Measurements from ENCODE around the gene FHAD1. TPM values are rescaled to one million over a fixed set of nuclear protein-coding genes. Genes with fewer than 3 reads are reported as not detected.

Gene FHAD1
- polyA plus RNA-seq, 1 of the 3 experiments (the other 2 are of a cell fraction), result 0.48 TPM

DNA sequence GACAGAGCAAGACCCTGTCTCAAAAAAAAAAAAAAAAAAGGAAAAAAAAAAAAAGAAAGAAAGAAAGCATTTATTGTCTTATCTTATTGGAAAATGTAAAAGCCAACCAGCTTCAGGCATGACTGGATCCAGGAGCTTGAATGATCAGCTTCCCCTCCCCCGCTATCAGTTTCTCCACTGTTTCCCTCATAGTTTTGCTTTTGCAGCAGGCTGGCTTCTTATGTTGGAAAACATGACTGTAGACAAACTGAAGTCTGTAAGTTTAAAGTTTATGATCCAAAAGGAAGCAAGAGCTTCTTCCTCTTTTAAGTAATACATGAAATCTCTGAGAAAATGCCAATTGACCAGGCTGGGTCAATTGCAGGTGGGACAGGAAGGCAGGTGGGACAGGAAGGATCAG, 52.2 kb downstream of the FHAD1 start:
- H3K79me2 ChIP-seq (ENCODE audit: insufficient read depth), result no peaks in the 10 kb centered on the region
- no peak overlapping the region for H3K27ac ChIP-seq (ENCODE audit: low read depth in 2 of 2, low read length in 1 of 2)
- H3K9me2 ChIP-seq, result no peaks in the 10 kb centered on the region
- no peak for DNase-seq
- H3K27me3 ChIP-seq (ENCODE audit: insufficient read depth), result no peaks in the 10 kb centered on the region
- no peak overlapping the region for H3K4me2 ChIP-seq
- H2AFZ ChIP-seq (ENCODE audit: low read depth), result no peak overlapping the region
- CTCF ChIA-PET, result interaction anchor here (1.0 to 2.0 kb wide), 6 partner anchors 16 to 252 kb away, joined by 3 to 8 read pairs (median 4); no protein-coding TSS in a partner anchor
- no peaks in the 10 kb centered on the region for H3K36me3 ChIP-seq (replicated peaks in 1 of 2; ENCODE audit: control insufficient read depth in 1 of 2, insufficient read depth in 2 of 2, low read length in 1 of 2)
- no peaks in the 10 kb centered on the region for H3F3A ChIP-seq (replicated peaks; ENCODE audit: insufficient read depth)
- H4K20me1 ChIP-seq (ENCODE audit: insufficient read depth), result no peaks in the 10 kb centered on the region
- no peaks in the 10 kb centered on the region; a peak in 1 of 4 replicates for H3K4me1 ChIP-seq (ENCODE audit: control insufficient read depth in 1 of 2, insufficient read depth in 2 of 2, low read depth in 1 of 2, low read length in 1 of 2)
- no peak overlapping the region for H3K4me3 ChIP-seq (ENCODE audit: low read depth in 2 of 2, low read length in 1 of 2)
- WGBS (ENCODE audit: low lambda C conversion rate), result 68% methylated on average over 1 of the region's 1 CpG
- no peak overlapping the region for H3K9ac ChIP-seq
- POLR2A ChIA-PET, result interaction anchor here (0.6 kb wide), 1 partner anchor 83 kb away, joined by 3 read pairs; no protein-coding TSS in a partner anchor
- TF ChIP-seq CHD2 (IDR thresholded peaks at IDR 0.05; ENCODE audit: low read length, partially characterized antibody) (no peak), POLR2AphosphoS5 (IDR thresholded peaks at IDR 0.05; ENCODE audit: low read depth, low read length) (no peak), SIN3A (IDR thresholded peaks at IDR 0.05; ENCODE audit: borderline replicate concordance, low read depth, low read length) (no peak), ELF1 (IDR thresholded peaks at IDR 0.05) (no peak), TEAD4 (IDR thresholded peaks at IDR 0.05; ENCODE audit: borderline replicate concordance, insufficient read depth) (no peak), RCOR1 (IDR thresholded peaks at IDR 0.05; ENCODE audit: low read length) (no peak), GATA2 (CRISPR knock-in tag; IDR thresholded peaks at IDR 0.05) (no peak), RXRA (IDR thresholded peaks at IDR 0.05; ENCODE audit: borderline replicate concordance, low read depth) (no peak), FOSL2 (IDR thresholded peaks at IDR 0.05; ENCODE audit: borderline replicate concordance, low read depth) (no peak), RFX5 (IDR thresholded peaks at IDR 0.05; ENCODE audit: low read length) (no peak), NFIC (IDR thresholded peaks at IDR 0.05; ENCODE audit: borderline replicate concordance) (no peak), FOXJ3 (CRISPR knock-in tag; IDR thresholded peaks at IDR 0.05) (no peak), FOXM1 (IDR thresholded peaks at IDR 0.05; ENCODE audit: low read depth) (no peak), RAD21 (IDR thresholded peaks at IDR 0.05; ENCODE audit: low read length) (no peak), TAF1 (IDR thresholded peaks at IDR 0.05; ENCODE audit: borderline replicate concordance, low read depth, low read length) (no peak)
- TF ChIP-seq, protein P1, sequence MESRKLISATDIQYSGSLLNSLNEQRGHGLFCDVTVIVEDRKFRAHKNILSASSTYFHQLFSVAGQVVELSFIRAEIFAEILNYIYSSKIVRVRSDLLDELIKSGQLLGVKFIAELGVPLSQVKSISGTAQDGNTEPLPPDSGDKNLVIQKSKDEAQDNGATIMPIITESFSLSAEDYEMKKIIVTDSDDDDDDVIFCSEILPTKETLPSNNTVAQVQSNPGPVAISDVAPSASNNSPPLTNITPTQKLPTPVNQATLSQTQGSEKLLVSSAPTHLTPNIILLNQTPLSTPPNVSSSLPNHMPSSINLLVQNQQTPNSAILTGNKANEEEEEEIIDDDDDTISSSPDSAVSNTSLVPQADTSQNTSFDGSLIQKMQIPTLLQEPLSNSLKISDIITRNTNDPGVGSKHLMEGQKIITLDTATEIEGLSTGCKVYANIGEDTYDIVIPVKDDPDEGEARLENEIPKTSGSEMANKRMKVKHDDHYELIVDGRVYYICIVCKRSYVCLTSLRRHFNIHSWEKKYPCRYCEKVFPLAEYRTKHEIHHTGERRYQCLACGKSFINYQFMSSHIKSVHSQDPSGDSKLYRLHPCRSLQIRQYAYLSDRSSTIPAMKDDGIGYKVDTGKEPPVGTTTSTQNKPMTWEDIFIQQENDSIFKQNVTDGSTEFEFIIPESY (IDR thresholded peaks at IDR 0.05; ENCODE audit: borderline replicate concordance, low read depth), result no peak
- TF ChIP-seq, protein P2, sequence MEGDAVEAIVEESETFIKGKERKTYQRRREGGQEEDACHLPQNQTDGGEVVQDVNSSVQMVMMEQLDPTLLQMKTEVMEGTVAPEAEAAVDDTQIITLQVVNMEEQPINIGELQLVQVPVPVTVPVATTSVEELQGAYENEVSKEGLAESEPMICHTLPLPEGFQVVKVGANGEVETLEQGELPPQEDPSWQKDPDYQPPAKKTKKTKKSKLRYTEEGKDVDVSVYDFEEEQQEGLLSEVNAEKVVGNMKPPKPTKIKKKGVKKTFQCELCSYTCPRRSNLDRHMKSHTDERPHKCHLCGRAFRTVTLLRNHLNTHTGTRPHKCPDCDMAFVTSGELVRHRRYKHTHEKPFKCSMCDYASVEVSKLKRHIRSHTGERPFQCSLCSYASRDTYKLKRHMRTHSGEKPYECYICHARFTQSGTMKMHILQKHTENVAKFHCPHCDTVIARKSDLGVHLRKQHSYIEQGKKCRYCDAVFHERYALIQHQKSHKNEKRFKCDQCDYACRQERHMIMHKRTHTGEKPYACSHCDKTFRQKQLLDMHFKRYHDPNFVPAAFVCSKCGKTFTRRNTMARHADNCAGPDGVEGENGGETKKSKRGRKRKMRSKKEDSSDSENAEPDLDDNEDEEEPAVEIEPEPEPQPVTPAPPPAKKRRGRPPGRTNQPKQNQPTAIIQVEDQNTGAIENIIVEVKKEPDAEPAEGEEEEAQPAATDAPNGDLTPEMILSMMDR (IDR thresholded peaks at IDR 0.05), result no peak
- TF ChIP-seq, protein P3, sequence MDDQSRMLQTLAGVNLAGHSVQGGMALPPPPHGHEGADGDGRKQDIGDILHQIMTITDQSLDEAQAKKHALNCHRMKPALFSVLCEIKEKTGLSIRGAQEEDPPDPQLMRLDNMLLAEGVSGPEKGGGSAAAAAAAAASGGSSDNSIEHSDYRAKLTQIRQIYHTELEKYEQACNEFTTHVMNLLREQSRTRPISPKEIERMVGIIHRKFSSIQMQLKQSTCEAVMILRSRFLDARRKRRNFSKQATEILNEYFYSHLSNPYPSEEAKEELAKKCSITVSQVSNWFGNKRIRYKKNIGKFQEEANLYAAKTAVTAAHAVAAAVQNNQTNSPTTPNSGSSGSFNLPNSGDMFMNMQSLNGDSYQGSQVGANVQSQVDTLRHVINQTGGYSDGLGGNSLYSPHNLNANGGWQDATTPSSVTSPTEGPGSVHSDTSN (IDR thresholded peaks at IDR 0.05), result no peak
- TF ChIP-seq, protein P4, sequence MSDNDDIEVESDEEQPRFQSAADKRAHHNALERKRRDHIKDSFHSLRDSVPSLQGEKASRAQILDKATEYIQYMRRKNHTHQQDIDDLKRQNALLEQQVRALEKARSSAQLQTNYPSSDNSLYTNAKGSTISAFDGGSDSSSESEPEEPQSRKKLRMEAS (IDR thresholded peaks at IDR 0.05; ENCODE audit: low read depth), result no peak
- H3K9me3 ChIP-seq, result no peaks in the 10 kb centered on the region

Data from SK-N-SH (cell line).